Muscle of back (tissue), 11 donors: ENCODE data around the gene FGD5. TPM values are rescaled to one million over a fixed set of nuclear protein-coding genes. Genes with fewer than 3 reads are reported as not detected.
A peak's percentile ranks its signal among the peaks of the same experiment; 100 is the strongest.

Experiments
- DNase-seq, 3 donors: peaks; one replicate each; pipeline versions ENCODE4 v3.0.0 to v3.0.0-alpha.2; 2013
- polyA plus RNA-seq, 10 donors: library from polyadenylated mRNA; unstranded; fragments of 120-200 nt; gene quantifications; one replicate each; pipeline ENCODE4 v1.2.1, GENCODE V29; 2013; ENCODE audit not compliant: insufficient read length in 10 of 10

FGD5 gene
- polyA plus RNA-seq, 10 donors = 17.2 to 28.6 (median 20.1) TPM

DNA sequence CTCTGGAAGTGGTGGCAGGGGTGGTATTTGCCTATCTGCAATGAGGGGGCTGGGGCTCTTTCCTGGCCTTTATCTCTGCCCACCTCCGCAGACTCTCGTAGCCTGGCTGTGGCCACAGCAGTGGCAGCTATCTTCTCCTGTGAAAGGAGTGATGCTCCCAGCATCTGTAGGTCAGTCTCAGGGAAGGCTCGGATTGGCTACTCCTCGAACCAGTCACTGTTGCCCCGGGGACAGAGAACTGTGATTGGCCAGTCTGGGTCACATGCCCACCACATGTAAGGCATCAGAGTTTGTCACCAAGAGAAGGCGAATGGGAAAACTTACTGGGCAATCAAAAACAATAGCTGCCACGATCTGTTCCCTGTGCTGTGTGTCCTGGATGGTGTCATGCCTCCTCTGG lies 30.1 kb upstream of the FGD5 start:
- no peak for DNase-seq

GRCh38 chr3:14789221-14789620 lies 29.5 kb upstream of the FGD5 start:
- no peak for DNase-seq

GRCh38 chr3:14789640-14790285 lies 29.0 kb upstream of the FGD5 start:
- no peak for DNase-seq

- peak in 2 of 3 donors; percentile 68 to 82 for DNase-seq
Observed at GRCh38 chr3:14791343-14791945, 27.3 kb upstream of the FGD5 start.

DNA sequence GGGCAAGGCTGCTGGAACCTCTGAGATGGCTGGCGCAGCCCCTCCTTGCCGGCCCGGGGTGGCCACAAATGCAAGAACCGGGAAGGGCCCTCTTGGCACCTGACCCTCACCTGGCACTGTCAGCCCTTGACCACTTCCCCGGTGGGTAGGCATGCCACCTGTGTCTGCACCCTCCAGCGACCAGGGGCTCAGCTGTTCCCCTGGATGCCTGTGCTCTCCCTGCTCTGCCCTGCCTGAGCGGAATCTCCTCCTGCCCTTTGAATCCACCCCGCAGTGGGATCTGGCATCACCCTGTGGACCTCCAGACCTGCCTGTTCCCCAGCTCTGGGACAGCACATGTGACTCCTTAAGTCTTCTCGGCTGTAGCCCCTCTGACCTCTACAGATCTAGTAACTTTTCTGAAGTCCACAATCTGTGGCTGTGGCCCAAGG lies 26.1 kb upstream of the FGD5 start:
- no peak for DNase-seq

GRCh38 chr3:14793126-14793857 lies 25.5 kb upstream of the FGD5 start:
- DNase-seq = peak in 2 of 3 donors; percentile 68 to 69

- no peak for DNase-seq
Observed at GRCh38 chr3:14793858-14794234, 24.9 kb upstream of the FGD5 start.

DNA sequence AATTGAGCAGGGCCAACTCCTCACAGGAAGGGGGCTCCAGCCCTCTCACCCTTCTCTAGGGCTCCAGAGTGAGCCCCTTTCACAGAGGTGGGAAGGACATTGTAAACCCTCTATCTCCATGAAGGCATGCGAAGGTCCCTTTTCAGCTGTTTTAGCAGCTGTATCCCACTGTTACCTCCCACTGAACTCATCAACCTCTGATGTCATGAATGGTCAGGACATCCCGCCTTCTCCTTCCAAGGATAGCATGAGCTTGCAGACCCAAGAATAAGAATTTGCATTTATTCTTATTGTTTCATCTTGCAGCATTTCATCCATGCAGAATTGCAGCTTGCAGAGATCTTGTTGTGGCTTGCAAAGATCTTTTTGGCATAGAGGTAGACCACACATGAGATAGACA lies 24.3 kb upstream of the FGD5 start:
- DNase-seq = no peak

- DNase-seq = no peak
Observed at GRCh38 chr3:14795996-14796395, 22.8 kb upstream of the FGD5 start.

GRCh38 chr3:14796403-14797077 lies 22.2 kb upstream of the FGD5 start:
- peak in 1 of 3 donors; percentile 45 for DNase-seq

GRCh38 chr3:14797731-14798130 lies 21.0 kb upstream of the FGD5 start:
- DNase-seq = no peak

GRCh38 chr3:14798231-14798630 lies 20.5 kb upstream of the FGD5 start:
- no peak for DNase-seq

GRCh38 chr3:14799146-14799545 lies 19.6 kb upstream of the FGD5 start:
- no peak for DNase-seq

DNA sequence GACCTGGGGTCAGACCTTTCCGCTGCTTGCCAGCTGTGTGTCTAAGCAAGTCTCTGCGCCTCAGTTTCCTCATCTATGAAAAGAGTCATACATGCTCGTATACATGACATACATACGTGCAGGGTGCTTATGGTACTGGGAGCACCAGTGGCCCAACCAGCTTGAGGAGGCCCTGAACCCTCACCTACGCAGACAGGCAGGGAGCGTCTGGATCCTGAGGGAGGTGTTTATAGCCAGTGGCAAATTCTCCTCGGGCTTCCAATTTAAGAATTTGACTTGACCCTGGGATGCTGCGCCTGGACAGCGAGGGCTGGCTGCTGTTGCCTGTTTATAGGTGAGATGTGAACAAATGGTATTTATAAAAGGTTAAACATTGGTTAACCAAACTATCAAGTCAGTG lies 17.7 kb upstream of the FGD5 start:
- DNase-seq = no peak

- DNase-seq = no peak
Observed at GRCh38 chr3:14801668-14802380, 16.9 kb upstream of the FGD5 start.

GRCh38 chr3:14802381-14802731 lies 16.4 kb upstream of the FGD5 start:
- no peak for DNase-seq

GRCh38 chr3:14803101-14803980 lies 15.4 kb upstream of the FGD5 start:
- no peak for DNase-seq

DNA sequence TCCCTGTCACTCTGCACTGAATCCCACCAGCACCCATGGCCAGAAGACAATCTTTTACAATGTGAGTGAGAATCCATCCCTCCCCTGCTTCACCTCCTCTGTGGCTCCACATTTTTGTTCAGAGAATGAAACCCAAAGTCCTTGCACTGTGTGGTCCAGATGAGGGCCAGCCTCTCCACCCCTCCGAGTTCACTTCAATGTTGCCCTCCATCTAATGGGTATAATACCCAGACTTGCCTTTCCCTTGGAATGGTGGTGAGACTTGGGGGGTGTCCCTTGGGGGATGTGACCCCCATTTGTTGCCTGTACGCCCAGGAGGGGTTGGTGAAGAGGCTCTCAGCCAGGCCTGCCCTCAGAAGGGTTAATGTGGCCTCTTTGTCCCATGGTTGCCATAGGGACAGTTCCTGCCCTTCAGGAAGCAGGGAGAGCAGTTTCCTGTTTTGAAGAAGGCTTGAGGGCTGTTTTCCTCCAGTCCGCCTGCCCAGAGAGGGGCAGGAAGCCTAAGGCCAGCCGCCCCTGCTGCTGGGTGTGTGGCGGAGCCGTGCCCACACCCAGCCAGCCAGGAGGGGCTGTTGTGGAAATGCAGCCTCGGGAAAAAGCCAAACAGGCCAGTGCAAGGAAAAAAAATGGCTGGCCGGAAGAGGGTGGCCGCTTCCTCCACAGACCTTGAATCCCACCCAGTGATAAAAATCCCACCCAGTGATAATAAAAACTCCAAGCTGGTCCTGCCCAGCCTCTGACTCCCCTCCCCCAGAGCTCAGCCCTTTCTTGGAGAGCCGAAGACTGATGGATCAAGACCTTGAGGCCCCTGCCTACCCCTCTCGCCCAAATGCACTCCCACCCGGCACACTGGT lies 14.6 kb upstream of the FGD5 start:
- peak in 1 of 3 donors; percentile 43 for DNase-seq

DNA sequence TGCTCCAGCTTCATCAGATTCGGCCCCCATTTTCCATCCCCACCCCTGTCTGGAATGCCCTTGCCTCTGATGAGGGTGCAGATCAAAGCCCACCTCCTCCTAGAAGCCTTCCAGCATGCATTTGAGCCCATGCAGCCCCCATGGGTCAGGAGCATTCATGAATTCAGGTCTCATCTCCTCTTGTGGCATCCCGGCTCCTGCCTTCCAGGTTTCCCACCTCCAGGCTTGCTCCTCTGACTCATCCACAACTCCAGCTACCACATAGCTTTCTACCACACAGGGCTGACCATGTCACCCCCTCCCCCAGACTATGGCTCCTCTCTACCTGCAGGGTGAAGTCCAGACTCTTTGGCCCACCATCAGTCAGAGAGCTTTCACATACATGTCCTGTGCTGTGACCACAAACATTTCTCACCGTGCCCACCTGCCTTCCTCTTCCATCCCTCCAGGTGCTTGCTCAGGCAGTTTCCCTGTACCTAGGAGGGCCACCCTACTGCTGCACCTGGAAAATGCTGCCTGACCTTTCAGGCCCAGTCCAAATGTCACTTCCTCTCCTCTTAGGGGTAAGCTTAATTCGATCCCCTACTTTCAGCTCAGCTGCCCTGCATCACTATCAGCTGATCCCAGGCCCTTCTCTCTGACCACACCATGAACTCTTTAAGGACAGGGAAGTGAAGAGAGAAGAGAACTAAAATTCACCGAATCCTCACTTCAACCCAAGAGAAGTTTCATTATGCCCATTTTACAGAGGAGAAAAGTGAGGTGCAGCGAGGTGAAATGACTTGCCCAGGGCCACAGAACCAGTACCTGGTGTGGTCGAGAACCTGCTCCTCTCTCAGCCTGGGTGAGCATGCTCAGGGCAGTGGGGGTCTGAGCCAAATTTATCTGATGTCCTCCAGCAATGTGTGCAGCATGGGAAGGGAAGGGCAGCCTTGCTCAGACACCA lies 13.7 kb upstream of the FGD5 start:
- no peak for DNase-seq
